Lower lobe of right lung (tissue), 2 donors: ENCODE results near the gene SSBP4. TPM values are rescaled to one million over a fixed set of nuclear protein-coding genes. Genes with fewer than 3 reads are reported as not detected.

Source experiments
- ATAC-seq, 2 donors: fragments of 200-7000 bp; cut with Tn5 transposase; one replicate each; pipeline ENCODE4 v1.9.1; 2020 to 2022; ENCODE audit warnings: mild to moderate bottlenecking in 2 of 2, moderate library complexity in 2 of 2
- DNase-seq: peaks from one replicate; pipeline ENCODE4 v3.0.0-alpha.2; 2020
- H3K27ac ChIP-seq: fragments of 200-600 bp; one replicate; pipeline ENCODE4 v1.8.0; 2022
- H3K27me3 ChIP-seq: fragments of 200-600 bp; one replicate; pipeline ENCODE4 v1.8.0; 2022; ENCODE audit warnings: low read depth
- H3K36me3 ChIP-seq: fragments of 200-600 bp; one replicate; pipeline ENCODE4 v1.8.0; 2022; ENCODE audit warnings: mild to moderate bottlenecking
- H3K4me1 ChIP-seq: fragments of 200-600 bp; one replicate; pipeline ENCODE4 v1.8.0; 2022
- H3K4me3 ChIP-seq: fragments of 200-600 bp; one replicate; pipeline ENCODE4 v1.8.0; 2022; ENCODE audit warnings: mild to moderate bottlenecking
- H3K9me3 ChIP-seq: fragments of 200-600 bp; one replicate; pipeline ENCODE4 v1.8.0; 2022
- CTCF ChIP-seq: fragments of 200-600 bp; IDR thresholded peaks from one replicate; pipeline ENCODE4 v1.8.0; 2022; ENCODE audit warnings: antibody characterized with exemption, mild to moderate bottlenecking
- intact Hi-C: fragments of 100-400 bp; cut with DNase I; formaldehyde crosslinking; loops from one replicate; pipeline ENCODE4 v1.11.0; 2022
- total RNA-seq: library from RNA; stranded (reverse); fragmentation: NEBNext Ultra II Directional; extraction: Animal tissue kit (Norgen Biotek cat#: 25700); gene quantifications from one replicate; pipeline ENCODE4 v1.2.1, GENCODE V29; 2021
- donor health status: DM: no; HTN: yes; CAD: no; lungs with severe emphysema.

Gene SSBP4
- total RNA-seq, 1 donor from 2014 or later = 65.6 TPM

DNA sequence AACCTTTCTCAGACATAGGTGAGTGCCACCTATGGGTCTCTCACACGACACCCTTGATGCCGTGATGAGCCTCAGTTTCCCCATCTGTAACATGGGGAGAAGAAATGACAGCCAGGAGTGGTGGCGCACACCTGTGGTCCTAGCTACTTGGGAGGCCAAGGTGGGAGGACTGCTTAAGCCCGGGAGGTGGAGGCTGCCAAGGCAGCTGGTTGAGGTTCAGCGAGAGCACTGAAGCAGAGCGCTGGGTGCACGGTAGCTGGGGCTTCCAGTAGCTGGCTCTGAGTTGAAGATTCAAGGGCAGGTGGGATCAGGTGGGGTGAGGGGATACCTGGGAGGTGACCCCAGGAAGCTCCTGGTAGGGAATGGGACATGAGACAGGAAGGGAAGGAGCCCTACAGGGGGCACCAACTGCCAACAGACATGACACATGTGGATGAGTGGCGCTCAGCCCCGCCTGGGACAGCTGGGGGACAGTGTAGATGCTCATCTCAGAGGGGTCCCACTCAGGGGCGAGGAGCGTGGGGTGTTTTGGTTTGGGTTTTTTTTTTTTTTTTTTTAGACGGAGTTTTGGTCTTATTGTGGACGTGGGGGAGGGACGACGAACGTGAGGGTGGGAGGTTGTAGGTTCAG, 6.5 kb upstream of the SSBP4 start:
- TF ChIP-seq CTCF = no peak
- peaks cover 38% of the 10 kb centered on the region for H3K4me1 ChIP-seq
- DNase-seq = peak; percentile 35

DNA sequence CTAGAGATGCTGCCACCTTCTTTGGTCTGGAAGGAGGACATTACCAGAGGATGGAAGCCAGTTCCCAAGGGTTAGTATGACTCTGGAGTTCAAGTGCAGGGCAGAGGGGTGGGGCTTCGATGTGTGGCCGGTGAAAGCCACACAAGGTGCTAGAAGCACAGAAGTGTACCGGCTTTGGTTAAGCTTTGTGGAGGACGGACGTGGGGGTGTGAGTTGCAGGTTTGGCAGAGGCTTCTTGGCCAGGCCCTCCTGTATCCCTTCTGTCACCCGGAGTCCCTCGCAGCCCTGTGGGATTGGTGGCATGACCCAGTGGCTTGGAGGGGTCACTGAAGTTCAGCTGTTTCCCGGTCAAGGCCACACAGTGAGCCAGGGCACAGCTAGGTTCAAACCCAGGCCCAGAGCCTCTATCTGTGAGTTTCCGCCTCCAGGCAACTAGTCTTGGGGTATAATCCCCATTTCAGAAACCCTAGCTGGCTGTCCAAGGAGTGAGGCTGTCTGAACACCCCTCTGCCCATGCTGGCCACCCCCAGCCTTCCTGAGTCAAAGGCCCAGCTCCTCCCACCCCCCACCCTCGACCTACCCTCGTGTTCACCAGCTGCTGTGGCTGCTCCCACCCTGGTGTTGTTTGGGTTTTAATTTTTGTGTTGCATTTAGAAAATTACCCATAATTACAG, 4.6 kb upstream of the SSBP4 start:
- H3K36me3 ChIP-seq = no peaks in the 10 kb centered on the region
- ATAC-seq = no peak
- no peaks in the 10 kb centered on the region for H3K27me3 ChIP-seq
- peak overlapping the region; percentile 97 for H3K27ac ChIP-seq
- H3K9me3 ChIP-seq = no peaks in the 10 kb centered on the region
- DNase-seq = peak; percentile 51
- peaks cover 51% of the 10 kb centered on the region for H3K4me1 ChIP-seq
- TF ChIP-seq CTCF = no peak
- intact Hi-C loops = no loop called here
- H3K4me3 ChIP-seq = peak overlapping the region; percentile 80

More for the DNA sequence above, 6.5 kb upstream of the SSBP4 start:
- Histone ChIP-seq H3K27ac (no peak overlapping the region), H3K9me3 (no peaks in the 10 kb centered on the region), H3K36me3 (no peaks in the 10 kb centered on the region), H3K4me3 (no peak overlapping the region), H3K27me3 (no peaks in the 10 kb centered on the region)
- no peak for ATAC-seq
- intact Hi-C loops = no loop called here

DNA sequence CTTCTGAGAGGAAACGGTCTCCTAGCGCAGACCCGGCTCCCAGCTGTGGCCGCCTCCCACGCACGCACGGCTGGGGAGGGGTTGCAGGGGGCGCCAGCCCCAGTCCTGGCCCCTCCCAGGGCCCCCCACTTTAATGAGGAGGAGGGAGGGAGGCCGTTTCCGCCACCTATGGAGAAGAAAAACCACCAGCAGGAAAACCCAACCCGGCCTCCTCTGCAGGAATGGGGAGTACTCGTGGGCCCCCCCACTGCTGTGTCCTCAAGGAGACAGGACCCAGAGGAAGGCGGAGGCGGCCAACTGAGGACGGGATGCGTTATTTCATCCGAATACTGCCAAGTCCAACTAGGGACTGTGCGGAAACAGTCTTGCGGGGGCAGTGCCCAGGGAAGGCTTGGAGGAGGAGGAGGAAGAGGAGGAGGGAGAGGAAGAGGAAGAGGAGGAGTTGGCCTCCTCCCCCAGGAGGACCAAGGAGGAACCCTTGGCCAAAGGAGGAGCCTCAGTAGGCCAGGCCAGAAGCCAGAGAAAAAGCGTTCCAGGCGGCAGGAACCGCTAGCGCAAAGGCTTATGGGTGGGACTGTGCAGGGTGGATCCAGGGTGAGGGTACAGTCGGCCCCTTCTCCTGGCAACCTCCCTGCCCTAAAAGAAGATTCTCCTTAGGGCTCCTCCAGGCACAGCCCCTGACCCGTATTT, 3.9 kb upstream of the SSBP4 start:
- no peaks in the 10 kb centered on the region for H3K27me3 ChIP-seq
- H3K4me3 ChIP-seq = peak overlapping the region; percentile 80
- no peaks in the 10 kb centered on the region for H3K9me3 ChIP-seq
- ATAC-seq (peak; percentile 1 to 6), DNase-seq (peak; percentile 79)
- peak overlapping the region; percentile 97 for H3K27ac ChIP-seq
- TF ChIP-seq CTCF = no peak
- H3K36me3 ChIP-seq = no peaks in the 10 kb centered on the region
- intact Hi-C loops = no loop called here
- H3K4me1 ChIP-seq = peaks cover 55% of the 10 kb centered on the region

DNA sequence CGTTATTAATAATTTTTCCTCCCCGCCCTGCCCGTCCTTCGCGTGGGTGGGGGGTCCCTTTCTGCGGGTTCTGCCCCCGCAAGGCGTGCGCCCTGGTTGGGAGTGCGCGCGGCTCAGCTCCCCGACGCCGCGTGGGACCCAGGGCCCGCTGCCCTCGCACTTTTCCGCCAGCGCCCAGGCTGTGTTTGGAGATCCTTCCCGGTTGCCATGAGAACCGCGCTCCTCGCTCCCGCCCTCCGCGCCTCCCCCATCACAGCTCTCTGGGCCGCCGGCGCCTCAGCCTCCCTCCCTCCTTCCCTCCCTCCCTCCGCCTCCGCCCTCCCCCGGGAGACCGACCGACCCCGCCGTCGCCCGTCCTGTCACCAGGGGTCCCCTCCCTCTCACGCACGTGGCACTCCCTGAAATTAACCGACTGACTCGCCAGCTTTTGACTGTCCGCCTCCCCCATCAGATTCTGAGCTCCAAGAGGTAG, 2.4 kb upstream of the SSBP4 start:
- Histone ChIP-seq H3K27ac (peak overlapping the region; percentile 97), H3K4me1 (peaks cover 70% of the 10 kb centered on the region), H3K36me3 (no peaks in the 10 kb centered on the region), H3K4me3 (peak overlapping the region; percentile 80), H3K27me3 (no peaks in the 10 kb centered on the region), H3K9me3 (no peaks in the 10 kb centered on the region)
- peak; percentile 76 for ATAC-seq
- peak; percentile 92 for DNase-seq
- TF ChIP-seq CTCF = no peak
- intact Hi-C loops = no loop called here

GRCh38 chr19:18417250-18418028, 1.8 kb upstream of the SSBP4 start:
- ATAC-seq (peak; percentile 49 to 65), DNase-seq (peak; percentile 87)
- H3K27me3 ChIP-seq = no peaks in the 10 kb centered on the region
- no peaks in the 10 kb centered on the region for H3K36me3 ChIP-seq
- TF ChIP-seq CTCF = no peak
- H3K27ac ChIP-seq = peak overlapping the region; percentile 97
- no peaks in the 10 kb centered on the region for H3K9me3 ChIP-seq
- H3K4me1 ChIP-seq = peaks cover 70% of the 10 kb centered on the region
- intact Hi-C loops = no loop called here
- H3K4me3 ChIP-seq = peak overlapping the region; percentile 80
